IPS-11a (cell line): ENCODE data around the gene AARS2.

Experiments used
- H3K4me3 ChIP-seq: one replicate; pipeline ENCODE4 v1.5.1; 2013; ENCODE audit warnings: low read depth, low read length, control low read depth

Gene AARS2

DNA sequence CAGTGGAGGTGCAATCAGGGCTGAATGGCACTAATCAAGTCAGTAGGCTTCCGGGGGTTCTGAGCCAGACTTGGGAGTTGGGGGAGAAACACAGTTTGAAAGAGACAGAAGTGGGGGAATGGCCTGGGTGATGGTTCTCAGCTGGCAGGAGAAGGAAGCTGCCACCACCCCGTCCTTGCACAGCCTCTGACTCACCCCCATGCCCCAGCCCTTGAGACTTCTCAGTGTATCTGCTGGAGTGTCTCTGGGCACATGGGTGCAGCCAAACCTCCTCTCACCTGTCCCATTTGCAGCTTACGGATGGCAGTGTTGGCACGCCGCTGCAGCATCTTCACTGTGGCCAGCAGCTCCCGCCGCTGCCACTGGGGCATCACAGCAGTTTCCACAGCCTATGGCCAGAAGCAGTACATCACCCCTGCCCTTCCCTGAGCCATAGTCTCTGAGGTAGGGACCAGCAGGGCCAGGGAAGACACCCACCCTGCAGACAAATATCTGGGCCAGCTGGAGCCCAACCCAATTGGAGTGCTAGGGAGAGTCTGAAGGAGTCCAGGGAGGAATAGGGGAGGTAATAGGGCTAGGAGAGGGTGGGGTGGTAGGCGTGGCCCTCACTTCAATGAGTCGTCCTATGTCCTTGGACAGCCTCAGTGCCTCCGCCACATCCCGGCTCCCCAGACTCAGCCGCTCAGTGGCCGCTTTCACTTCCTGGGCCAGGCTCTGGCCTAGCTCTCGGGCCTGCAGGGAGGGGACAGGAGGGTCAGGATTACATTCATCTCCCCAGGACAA lies 11.2 kb downstream of the AARS2 start:
- H3K4me3 ChIP-seq: no peak overlapping the region

GRCh38 chr6:44301106-44301505 lies 12.0 kb downstream of the AARS2 start:
- H3K4me3 ChIP-seq: no peak overlapping the region

DNA sequence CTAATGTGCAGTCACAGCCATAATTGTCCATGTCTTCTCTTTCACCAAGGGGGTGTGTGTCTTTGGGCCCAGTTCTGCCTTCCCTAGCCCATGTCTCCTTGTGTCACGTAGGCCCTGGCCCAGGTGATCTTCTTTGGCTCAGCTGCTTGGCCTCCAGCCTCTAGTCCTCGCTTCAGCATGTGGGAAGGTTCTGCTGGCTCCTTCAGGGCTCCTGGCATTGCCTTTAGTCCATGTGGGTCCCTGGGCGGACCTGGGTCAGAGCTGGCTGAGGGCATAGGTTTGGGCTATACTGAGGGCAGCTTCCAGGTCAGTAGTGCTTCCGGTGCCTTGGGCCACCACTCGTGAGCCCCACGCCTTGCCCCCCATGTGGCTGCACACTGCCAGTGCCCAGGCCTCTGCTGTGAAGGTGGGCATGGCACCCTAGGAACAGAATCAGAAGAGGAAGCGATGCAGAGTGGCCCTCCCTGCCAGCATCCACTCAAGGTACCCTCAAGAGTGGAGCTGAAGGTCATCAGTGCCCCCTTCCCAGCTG lies 12.8 kb downstream of the AARS2 start:
- no peak overlapping the region for H3K4me3 ChIP-seq

- no peak overlapping the region for H3K4me3 ChIP-seq
Measured at GRCh38 chr6:44298864-44299263, 14.3 kb downstream of the AARS2 start.

DNA sequence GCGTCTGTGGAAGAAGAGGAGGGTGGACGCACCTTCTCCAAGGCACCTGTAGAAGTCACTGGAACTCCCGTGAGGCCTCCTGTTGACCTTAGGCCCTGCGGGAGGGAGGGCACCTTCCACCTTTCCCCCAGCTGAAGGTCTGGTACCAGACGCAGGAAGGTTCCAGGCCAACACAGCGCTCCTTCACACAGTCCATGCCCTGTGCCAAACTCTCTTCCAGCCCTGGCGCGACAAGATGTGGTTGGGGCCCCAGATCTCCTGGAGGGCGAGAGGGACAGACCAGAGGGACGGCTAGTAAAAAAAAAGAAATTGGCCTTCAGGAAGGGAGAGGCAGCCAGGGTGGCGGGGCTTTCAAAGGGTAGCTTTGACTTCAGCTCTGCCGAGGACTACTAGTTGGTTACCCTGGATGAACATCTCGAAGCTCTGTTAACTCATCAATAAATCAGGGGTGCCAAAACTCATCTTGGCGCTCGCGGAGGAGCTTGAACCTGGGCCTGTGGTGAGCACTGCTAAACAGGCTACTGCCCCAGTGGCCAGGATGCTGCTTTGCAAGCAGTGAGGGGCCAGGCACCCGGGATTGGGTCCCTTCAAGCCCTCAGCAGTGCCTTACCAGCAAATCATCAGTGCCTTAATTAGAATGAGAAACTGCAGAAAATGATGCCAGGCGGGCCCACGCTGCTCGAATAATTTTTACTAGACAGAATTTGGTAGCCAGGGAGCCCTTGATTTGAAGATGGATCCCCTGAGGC lies 14.9 kb downstream of the AARS2 start:
- peak overlapping the region; percentile 67 for H3K4me3 ChIP-seq

- peak overlapping the region; percentile 67 for H3K4me3 ChIP-seq
Measured at GRCh38 chr6:44297063-44298038, 15.8 kb downstream of the AARS2 start.

GRCh38 chr6:44294832-44295791 lies 18.0 kb downstream of the AARS2 start:
- no peak overlapping the region for H3K4me3 ChIP-seq

GRCh38 chr6:44292661-44293365 lies 20.3 kb downstream of the AARS2 start:
- H3K4me3 ChIP-seq: no peak overlapping the region

DNA sequence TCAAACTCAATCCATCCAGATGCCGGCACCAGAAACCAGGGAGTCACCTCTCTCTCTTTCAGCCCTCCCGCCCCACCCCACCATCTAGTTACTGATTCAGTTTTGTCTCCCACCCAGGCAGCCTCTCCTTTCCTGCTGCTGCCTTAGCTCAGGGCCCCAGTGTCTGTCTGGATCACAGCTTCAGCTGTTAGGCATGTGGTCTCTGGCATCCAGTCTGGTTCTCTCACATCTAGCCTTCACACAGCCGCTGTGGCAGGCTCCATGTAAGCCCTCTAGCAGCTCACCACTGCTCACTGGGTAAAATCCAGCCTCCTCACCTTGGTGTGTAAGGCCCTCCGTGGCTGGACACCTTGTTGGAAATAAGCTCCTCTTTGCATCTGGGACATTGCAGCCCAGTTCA lies 21.3 kb downstream of the AARS2 start:
- no peak overlapping the region for H3K4me3 ChIP-seq

DNA sequence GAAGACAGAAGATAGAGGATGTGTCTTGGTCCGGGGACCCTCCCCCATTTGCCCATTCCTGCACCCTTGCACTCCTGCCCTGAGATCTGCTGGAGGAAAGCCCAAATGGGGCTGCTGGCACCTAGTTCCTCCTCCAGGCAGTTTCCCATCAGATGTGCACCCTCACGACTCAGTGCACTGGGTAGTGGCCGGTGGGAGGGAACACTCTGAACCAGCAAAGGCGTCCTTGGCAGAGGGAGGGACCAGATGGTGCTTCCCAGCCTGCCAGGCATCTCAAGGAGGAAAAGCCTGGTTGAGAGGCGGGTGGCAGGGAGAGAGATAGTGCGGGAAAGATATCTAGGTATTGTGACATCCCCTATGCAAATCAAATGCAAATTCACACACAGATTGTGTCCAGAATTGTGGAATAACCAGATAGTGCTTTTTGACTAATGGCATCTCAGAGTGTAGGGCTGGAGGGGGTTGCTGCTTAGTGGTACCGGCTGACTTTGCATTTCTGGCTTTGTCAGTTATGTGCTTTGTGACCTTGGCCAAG lies 23.4 kb downstream of the AARS2 start:
- no peak overlapping the region for H3K4me3 ChIP-seq

- H3K4me3 ChIP-seq: no peak overlapping the region
Measured at GRCh38 chr6:44286747-44287146, 26.4 kb downstream of the AARS2 start.

DNA sequence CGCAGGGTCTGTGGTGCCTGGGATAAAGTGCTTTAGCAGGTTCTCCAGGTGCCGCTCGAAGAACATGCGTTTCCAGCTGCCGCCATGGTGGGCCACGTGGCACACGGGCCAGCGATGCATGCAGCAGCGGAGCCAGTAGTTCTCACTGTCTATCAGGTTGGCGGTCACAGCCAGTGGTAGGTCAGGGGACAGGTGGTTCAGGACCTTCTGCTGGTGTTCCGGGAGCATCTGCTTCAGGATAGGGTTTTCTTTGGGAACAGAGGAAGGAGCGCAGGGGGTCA lies 26.9 kb downstream of the AARS2 start:
- no peak overlapping the region for H3K4me3 ChIP-seq

DNA sequence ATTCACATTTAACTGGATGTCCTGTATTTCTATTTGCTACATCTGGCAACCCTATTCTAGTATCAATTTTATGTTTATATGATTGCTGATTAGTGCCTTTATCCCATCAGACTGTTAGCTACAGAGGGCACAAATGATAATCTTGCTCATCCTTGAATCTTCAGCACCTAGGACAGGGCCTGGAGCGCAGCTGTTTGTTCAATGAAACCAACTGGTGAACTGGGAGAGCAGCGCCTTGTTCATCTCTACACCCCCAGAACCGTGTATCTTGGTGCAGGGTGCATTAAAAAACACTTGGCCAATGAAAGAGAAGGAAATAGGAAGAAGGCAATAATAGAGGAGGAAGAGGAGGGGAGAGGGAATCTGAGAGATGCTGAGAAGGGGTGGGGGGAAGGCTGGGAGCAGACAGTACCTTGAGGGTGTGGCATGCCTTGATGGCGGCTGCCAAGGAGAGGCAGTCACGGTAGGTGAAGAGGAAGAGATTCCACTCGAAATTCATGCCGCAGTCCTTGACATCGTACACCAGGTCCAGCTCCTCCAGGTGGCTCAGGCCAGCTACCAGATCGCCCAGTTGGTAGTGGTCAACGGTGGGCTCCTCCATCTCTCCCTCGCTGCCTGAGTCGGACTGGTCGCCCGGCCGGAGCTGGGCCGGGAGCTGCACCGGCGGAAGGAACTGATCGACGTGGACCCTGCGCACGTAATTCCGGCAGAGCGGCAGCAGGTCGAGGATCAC lies 27.4 kb downstream of the AARS2 start:
- H3K4me3 ChIP-seq: no peak overlapping the region

GRCh38 chr6:44284867-44285266 lies 28.3 kb downstream of the AARS2 start:
- no peak overlapping the region for H3K4me3 ChIP-seq

DNA sequence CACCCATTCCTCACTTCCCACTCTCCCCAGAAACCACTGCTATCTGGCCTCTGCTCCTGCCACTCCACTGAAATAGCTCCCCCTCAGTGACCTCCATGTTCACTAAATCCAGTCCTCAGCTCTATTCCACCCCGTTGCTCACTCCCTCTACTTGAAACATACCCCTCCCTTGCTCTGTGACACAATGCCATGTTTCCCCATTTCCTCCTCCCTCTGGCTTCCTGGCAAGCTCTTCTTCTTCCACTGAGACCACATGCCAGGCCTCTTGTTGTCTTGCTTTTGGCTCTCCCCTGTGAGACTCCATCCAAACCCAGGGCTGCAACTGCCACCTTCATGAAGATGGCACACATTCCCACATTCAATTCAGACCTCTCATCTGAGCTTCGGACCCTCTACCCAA lies 29.0 kb downstream of the AARS2 start:
- H3K4me3 ChIP-seq: no peak overlapping the region

- H3K4me3 ChIP-seq: no peak overlapping the region
Measured at GRCh38 chr6:44278774-44279697, 34.1 kb downstream of the AARS2 start.

- no peak overlapping the region for H3K4me3 ChIP-seq
Measured at GRCh38 chr6:44278315-44278714, 34.8 kb downstream of the AARS2 start.
